DOHH2 (cell line): ENCODE results near the gene FLAD1.

Experiments
- H3F3A ChIP-seq: fragments of 200-600 bp; sonication (generic), shearing (Covaris generic); 2 replicates; pipeline ENCODE4 v1.6.0; 2016; ENCODE audit warnings: antibody characterized with exemption, mild to moderate bottlenecking; ENCODE audit not compliant: control insufficient read depth, insufficient read depth
- H3K27ac ChIP-seq: fragments of 200-600 bp; sonication (generic); 2 replicates; pipeline ENCODE4 v1.5.1; 2014; ENCODE audit warnings: low read depth, mild to moderate bottlenecking, low read length, moderate library complexity
- H3K27me3 ChIP-seq: fragments of 200-600 bp; sonication (generic); 2 replicates; pipeline ENCODE4 v1.6.1; 2014; ENCODE audit warnings: mild to moderate bottlenecking, low read length, mixed read lengths; ENCODE audit not compliant: control insufficient read depth
- H3K36me3 ChIP-seq: fragments of 200-600 bp; sonication (generic); 2 replicates; pipeline ENCODE4 v1.6.1; 2014; ENCODE audit warnings: mild to moderate bottlenecking, low read length, moderate library complexity, mixed read lengths; ENCODE audit not compliant: control insufficient read depth
- H3K4me1 ChIP-seq: fragments of 200-600 bp; sonication (generic); 2 replicates; pipeline ENCODE4 v1.6.1; 2014; ENCODE audit warnings: mild to moderate bottlenecking, low read length, mixed read lengths; ENCODE audit not compliant: control insufficient read depth
- H3K4me2 ChIP-seq: fragments of 200-600 bp; sonication (generic); 2 replicates; pipeline ENCODE4 v1.6.0; 2014; ENCODE audit warnings: mild to moderate bottlenecking, low read length, moderate library complexity
- H3K4me3 ChIP-seq: fragments of 200-600 bp; sonication (generic); 2 replicates; pipeline ENCODE4 v1.5.1; 2014; ENCODE audit warnings: mild to moderate bottlenecking, low read length, mixed read lengths
- H3K79me2 ChIP-seq: fragments of 200-600 bp; sonication (generic); 2 replicates; pipeline ENCODE4 v1.6.1; 2014; ENCODE audit warnings: mild to moderate bottlenecking, low read length, mixed read lengths; ENCODE audit not compliant: control insufficient read depth
- H3K9me2 ChIP-seq: fragments of 200-600 bp; sonication (generic); replicated peaks from 2 replicates; pipeline ENCODE4 v1.6.1; 2014; ENCODE audit warnings: mild to moderate bottlenecking, low read length, mixed read lengths; ENCODE audit not compliant: control insufficient read depth
- H3K9me3 ChIP-seq: fragments of 200-600 bp; sonication (generic); 2 replicates; pipeline ENCODE4 v1.6.1; 2014; ENCODE audit warnings: antibody characterized with exemption, low read length, mixed read lengths; ENCODE audit not compliant: control insufficient read depth, insufficient read depth
- H4K20me1 ChIP-seq: fragments of 200-600 bp; sonication (generic); 2 replicates; pipeline ENCODE4 v1.6.0; 2014; ENCODE audit warnings: low read depth, mild to moderate bottlenecking, antibody characterized with exemption, low read length, moderate library complexity; ENCODE audit not compliant: control insufficient read depth, insufficient read depth
- CTCF ChIP-seq: fragments of 200-600 bp; sonication (generic); IDR thresholded peaks from one replicate; pipeline ENCODE4 v1.5.1; 2014; ENCODE audit warnings: antibody characterized with exemption, mild to moderate bottlenecking, low read depth, low read length; ENCODE audit not compliant: poor library complexity, severe bottlenecking
- EZH2phosphoT487 ChIP-seq: fragments of 200-600 bp; sonication (generic); IDR thresholded peaks from 2 replicates; pipeline ENCODE4 v1.6.1; 2017; ENCODE audit warnings: borderline replicate concordance, mild to moderate bottlenecking, antibody characterized with exemption, low read length, moderate library complexity, mixed read lengths

The FLAD1 gene

GRCh38 chr1:155017946-155018316, 34.8 kb downstream of the FLAD1 start:
- peaks cover 24% of the 10 kb centered on the region for H3K36me3 ChIP-seq

GRCh38 chr1:155018617-155019348, 35.6 kb downstream of the FLAD1 start:
- Histone ChIP-seq H3K36me3 (peaks cover 24% of the 10 kb centered on the region), H3F3A (peaks cover 14% of the 10 kb centered on the region), H4K20me1 (no peaks in the 10 kb centered on the region), H3K9me2 (no peaks in the 10 kb centered on the region), H3K4me2 (no peak overlapping the region), H3K4me3 (no peak overlapping the region), H3K4me1 (peaks cover 51% of the 10 kb centered on the region), H3K27ac (no peak overlapping the region), H3K9me3 (no peaks in the 10 kb centered on the region), H3K27me3 (peaks cover 7% of the 10 kb centered on the region), H3K79me2 (no peaks in the 10 kb centered on the region)
- TF ChIP-seq EZH2phosphoT487 = no peak

More at GRCh38 chr1:155017946-155018316, 34.8 kb downstream of the FLAD1 start:
- Histone ChIP-seq H3K9me3 (no peaks in the 10 kb centered on the region), H3K27me3 (0 out of 2 replicates have a peak, but pooled peaks cover 2% of the 10 kb centered on the region), H3K4me3 (peak overlapping the region; percentile 65), H3K4me2 (peak overlapping the region; percentile 90), H3F3A (peaks cover 18% of the 10 kb centered on the region), H4K20me1 (no peaks in the 10 kb centered on the region), H3K4me1 (peaks cover 59% of the 10 kb centered on the region), H3K9me2 (no peaks in the 10 kb centered on the region), H3K27ac (peak overlapping the region; percentile 66), H3K79me2 (no peaks in the 10 kb centered on the region)
- TF ChIP-seq EZH2phosphoT487 (no peak), CTCF (no peak)

- Histone ChIP-seq H3F3A (peaks cover 9% of the 10 kb centered on the region), H3K27me3 (peaks cover 12% of the 10 kb centered on the region), H4K20me1 (no peaks in the 10 kb centered on the region), H3K4me3 (no peak overlapping the region), H3K79me2 (no peaks in the 10 kb centered on the region), H3K36me3 (peaks cover 18% of the 10 kb centered on the region), H3K4me2 (no peak overlapping the region), H3K9me2 (no peaks in the 10 kb centered on the region), H3K27ac (no peak overlapping the region), H3K4me1 (peaks cover 43% of the 10 kb centered on the region), H3K9me3 (no peaks in the 10 kb centered on the region)
- no peak for TF ChIP-seq CTCF
- TF ChIP-seq EZH2phosphoT487 = no peak
Observed at GRCh38 chr1:155019377-155020245, 36.5 kb downstream of the FLAD1 start.
